Liver (tissue), 3 donors: ENCODE data around the gene LRRC74A.

Experiments
- CTCF ChIP-seq: fragments of 150-350 bp; IDR thresholded peaks from 2 replicates; pipeline ENCODE4 v1.5.1; 2017; ENCODE audit warnings: improper control_type of control experiment, low read depth, low read length; ENCODE audit not compliant: missing input control
- EGR1 ChIP-seq, 2 donors: IDR thresholded peaks; 2 replicates each; pipeline ENCODE4 v1.6.1; 2016 to 2018; ENCODE audit warnings: antibody characterized with exemption in 2 of 2, low read depth in 2 of 2
- FOXA2 ChIP-seq: IDR thresholded peaks from 2 replicates; pipeline ENCODE4 v1.6.1; 2016; ENCODE audit warnings: antibody characterized with exemption
- GABPA ChIP-seq, 2 donors: IDR thresholded peaks in 1 of 2; conservative IDR thresholded peaks in 1 of 2; 2 replicates each; pipeline ENCODE4 v1.6.1; 2016; ENCODE audit warnings: antibody characterized with exemption in 2 of 2, mild to moderate bottlenecking in 1 of 2, moderate library complexity in 1 of 2
- JUND ChIP-seq, 2 donors: IDR thresholded peaks; 2 replicates each; pipeline ENCODE4 v1.6.1; 2016; ENCODE audit warnings: antibody characterized with exemption in 2 of 2
- MAX ChIP-seq: IDR thresholded peaks from 2 replicates; pipeline ENCODE4 v1.6.1; 2016; ENCODE audit warnings: antibody characterized with exemption
- NR2F2 ChIP-seq: IDR thresholded peaks from 2 replicates; pipeline ENCODE4 v1.6.1; 2016; ENCODE audit warnings: antibody characterized with exemption
- REST ChIP-seq: IDR thresholded peaks from 2 replicates; pipeline ENCODE4 v1.6.1; 2016; ENCODE audit warnings: antibody characterized with exemption, mild to moderate bottlenecking
- SP1 ChIP-seq: IDR thresholded peaks from 2 replicates; pipeline ENCODE4 v1.6.1; 2018; ENCODE audit warnings: antibody characterized with exemption, mild to moderate bottlenecking
- TAF1 ChIP-seq: conservative IDR thresholded peaks from 2 replicates; pipeline ENCODE4 v1.6.1; 2016; ENCODE audit warnings: antibody characterized with exemption, mild to moderate bottlenecking
- ZBTB33 ChIP-seq: IDR thresholded peaks from 2 replicates; pipeline ENCODE4 v1.6.1; 2016; ENCODE audit warnings: antibody characterized with exemption
- donor health status: healthy.
- donor health status: healthy.

- TF ChIP-seq SP1 = no peak
- peak; percentile 60 for TF ChIP-seq CTCF
- TF ChIP-seq GABPA (IDR thresholded peaks at IDR 0.05 in 1 of 2, conservative IDR thresholded peaks at IDR 0.05 in 1 of 2) = no peak
- no peak for TF ChIP-seq MAX
- no peak for TF ChIP-seq EGR1 (IDR thresholded peaks at IDR 0.05; ENCODE audit: low read depth in 2 of 2)
- no peak for TF ChIP-seq TAF1
- no peak for TF ChIP-seq JUND (IDR thresholded peaks at IDR 0.05)
- no peak for TF ChIP-seq NR2F2
- TF ChIP-seq REST = no peak
- TF ChIP-seq ZBTB33 = no peak
- TF ChIP-seq FOXA2 = no peak
Measured at GRCh38 chr14:76784881-76785280, 41.3 kb upstream of the LRRC74A start.
